ENCODE data around the gene ELF2. TPM values are rescaled to one million over a fixed set of nuclear protein-coding genes. Genes with fewer than 3 reads are reported as not detected.
A peak's percentile ranks its signal among the peaks of the same experiment; 100 is the strongest.

The ELF2 gene
- total and polyA plus RNA-seq, 2 of the 8 experiments (the other 6 are each of a cell fraction or from before 2014, with no cell fraction given): 21.1 to 44.3 TPM

GRCh38 chr4:139082750-139083606 lies 94.0 kb downstream of the ELF2 start:
- Histone ChIP-seq H4K8ac (ENCODE audit: extremely low read depth, insufficient read depth, low read length) (peak overlapping the region; percentile 97; the same call in 1 of the 2 replicates), H3K23me2 (ENCODE audit: low read depth, low read length) (peaks cover 8% of the 10 kb centered on the region), H4K5ac (ENCODE audit: insufficient read length, low read depth, low read length) (no peak overlapping the region), H3K23ac (ENCODE audit: insufficient read length) (no peak overlapping the region), H2AFZ (ENCODE audit: low read length) (no peak overlapping the region), H2AK5ac (ENCODE audit: low read depth, low read length) (no peak overlapping the region), H3K4me3 (ENCODE audit: extremely low read depth in 1 of 4, insufficient read depth in 2 of 4, low read depth in 3 of 4, low read length in 4 of 4) (peak overlapping the region; percentile 57 to 94 (median 89)), H3K27me3 (replicated peaks in 1 of 4; ENCODE audit: control insufficient read depth in 3 of 4, extremely low read depth in 1 of 4, insufficient read depth in 3 of 4, low read length in 3 of 4) (no peaks in the 10 kb centered on the region), H4K20me1 (replicated peaks in 1 of 2; ENCODE audit: control insufficient read depth in 1 of 2, insufficient read depth in 2 of 2, low read length in 2 of 2) (peaks cover 5 to 6% of the 10 kb centered on the region in 2 experiments), H3K79me2 (ENCODE audit: control insufficient read depth in 1 of 2, insufficient read depth in 2 of 2, low read length in 2 of 2) (peaks cover 6 to 58% of the 10 kb centered on the region in 2 experiments; a peak in 3 of 4 replicates), H3K27ac (ENCODE audit: low read depth, low read length) (peak overlapping the region; percentile 75), H3K79me1 (ENCODE audit: low read depth, low read length) (no peaks in the 10 kb centered on the region; the same call in 1 of the 2 replicates), H3K4me2 (ENCODE audit: insufficient read depth in 1 of 2, low read depth in 2 of 2, low read length in 2 of 2) (peak overlapping the region; percentile 60 to 94), H2BK120ac (replicated peaks; ENCODE audit: low read depth, low read length) (no peak overlapping the region), H3K14ac (ENCODE audit: insufficient read length) (no peak overlapping the region), H3K9me3 (ENCODE audit: insufficient read depth in 2 of 2, low read depth in 1 of 2, low read length in 1 of 2) (no peaks in the 10 kb centered on the region), H2BK5ac (ENCODE audit: low read depth, low read length) (peak overlapping the region; percentile 87), H3K56ac (replicated peaks; ENCODE audit: insufficient read length, low read depth, low read length) (no peak overlapping the region), H3K36me3 (ENCODE audit: control insufficient read depth in 2 of 4, insufficient read depth in 4 of 4, low read length in 3 of 4) (no peaks in the 10 kb centered on the region), H3K9ac (replicated peaks in 1 of 4; ENCODE audit: extremely low read depth in 1 of 4, low read depth in 3 of 4, low read length in 3 of 4) (peak overlapping the region; percentile 55 to 87 (median 84)), H4K91ac (replicated peaks; ENCODE audit: insufficient read length, low read length) (no peak overlapping the region), H2BK20ac (ENCODE audit: low read length) (no peak overlapping the region), H3K18ac (ENCODE audit: extremely low read depth, low read length) (no peak overlapping the region), H3K4me1 (replicated peaks in 1 of 4; ENCODE audit: control insufficient read depth in 3 of 4, insufficient read depth in 4 of 4, low read length in 3 of 4) (peaks cover 0 to 4% (median 1%) of the 10 kb centered on the region in 4 experiments; a peak in 3 of 7 replicates), H2BK12ac (ENCODE audit: low read depth, low read length) (no peak overlapping the region), H2BK15ac (ENCODE audit: low read length) (no peak overlapping the region), H3K4ac (replicated peaks; ENCODE audit: insufficient read length, low read depth, low read length) (peak overlapping the region; percentile 11)
- 1% methylated on average over 35 of the region's 38 CpGs; no CpG with 5 or more reads in 1 of the 2 experiments for WGBS, 2 experiments (ENCODE audit: extremely low coverage in 1 of 2, insufficient coverage in 1 of 2, insufficient read length in 1 of 2, insufficient replicate concordance in 2 of 2, low coverage in 1 of 2, low lambda C conversion rate in 2 of 2, missing lambda C conversion rate in 1 of 2)
- ChIA-PET POLR2A (ENCODE audit: partially characterized antibody) (interaction anchor here (0.7 to 1.8 kb wide), 13 partner anchors 14 to 247 kb away, joined by 3 to 7 read pairs (median 3); partner anchors contain the start of genes ELF2, NAA15 and NOCT), CTCF (ENCODE audit: partially characterized antibody) (interaction anchor here (1.0 to 1.9 kb wide), 4 partner anchors 17 to 214 kb away, joined by 3 to 4 read pairs (median 3); no protein-coding TSS in a partner anchor)
- FAIRE-seq (peak; percentile 39), DNase-seq (ENCODE audit: low read depth in 1 of 2, low spot score in 2 of 2) (peak; percentile 90 to 91)
- TF ChIP-seq ASH2L (IDR thresholded peaks at IDR 0.05; ENCODE audit: low read length) (peak; percentile 12), RFX5 (IDR thresholded peaks at IDR 0.05; ENCODE audit: borderline replicate concordance, low read depth, low read length) (no peak), RBBP5 (IDR thresholded peaks at IDR 0.05; ENCODE audit: borderline replicate concordance, low read depth, low read length) (peak; percentile 26; the same call in 1 of the 2 replicates), EP300 (IDR thresholded peaks at IDR 0.05; ENCODE audit: borderline replicate concordance in 1 of 2, low read depth in 2 of 2, low read length in 2 of 2) (0 out of 3 replicates have a peak, but pooled peaks of 1 of the 2 experiments have one; percentile 35), SP1 (IDR thresholded peaks at IDR 0.05; ENCODE audit: low read depth, low read length) (peak; percentile 80; the same call in 1 of the 2 replicates), CREB1 (IDR thresholded peaks at IDR 0.05) (peak; percentile 54; the same call in 1 of the 2 replicates)
- TF ChIP-seq, protein P1, sequence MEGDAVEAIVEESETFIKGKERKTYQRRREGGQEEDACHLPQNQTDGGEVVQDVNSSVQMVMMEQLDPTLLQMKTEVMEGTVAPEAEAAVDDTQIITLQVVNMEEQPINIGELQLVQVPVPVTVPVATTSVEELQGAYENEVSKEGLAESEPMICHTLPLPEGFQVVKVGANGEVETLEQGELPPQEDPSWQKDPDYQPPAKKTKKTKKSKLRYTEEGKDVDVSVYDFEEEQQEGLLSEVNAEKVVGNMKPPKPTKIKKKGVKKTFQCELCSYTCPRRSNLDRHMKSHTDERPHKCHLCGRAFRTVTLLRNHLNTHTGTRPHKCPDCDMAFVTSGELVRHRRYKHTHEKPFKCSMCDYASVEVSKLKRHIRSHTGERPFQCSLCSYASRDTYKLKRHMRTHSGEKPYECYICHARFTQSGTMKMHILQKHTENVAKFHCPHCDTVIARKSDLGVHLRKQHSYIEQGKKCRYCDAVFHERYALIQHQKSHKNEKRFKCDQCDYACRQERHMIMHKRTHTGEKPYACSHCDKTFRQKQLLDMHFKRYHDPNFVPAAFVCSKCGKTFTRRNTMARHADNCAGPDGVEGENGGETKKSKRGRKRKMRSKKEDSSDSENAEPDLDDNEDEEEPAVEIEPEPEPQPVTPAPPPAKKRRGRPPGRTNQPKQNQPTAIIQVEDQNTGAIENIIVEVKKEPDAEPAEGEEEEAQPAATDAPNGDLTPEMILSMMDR (IDR thresholded peaks at IDR 0.05; ENCODE audit: control extremely low read depth in 1 of 3, insufficient read depth in 1 of 3, low read depth in 1 of 3, low read length in 3 of 3): no peak
